ENCODE measurements around the gene SUSD3. TPM values are rescaled to one million over a fixed set of nuclear protein-coding genes. Genes with fewer than 3 reads are reported as not detected.

Gene SUSD3
- total RNA-seq, 2 experiments from 2014 or later: 33.9 to 35.6 TPM

DNA sequence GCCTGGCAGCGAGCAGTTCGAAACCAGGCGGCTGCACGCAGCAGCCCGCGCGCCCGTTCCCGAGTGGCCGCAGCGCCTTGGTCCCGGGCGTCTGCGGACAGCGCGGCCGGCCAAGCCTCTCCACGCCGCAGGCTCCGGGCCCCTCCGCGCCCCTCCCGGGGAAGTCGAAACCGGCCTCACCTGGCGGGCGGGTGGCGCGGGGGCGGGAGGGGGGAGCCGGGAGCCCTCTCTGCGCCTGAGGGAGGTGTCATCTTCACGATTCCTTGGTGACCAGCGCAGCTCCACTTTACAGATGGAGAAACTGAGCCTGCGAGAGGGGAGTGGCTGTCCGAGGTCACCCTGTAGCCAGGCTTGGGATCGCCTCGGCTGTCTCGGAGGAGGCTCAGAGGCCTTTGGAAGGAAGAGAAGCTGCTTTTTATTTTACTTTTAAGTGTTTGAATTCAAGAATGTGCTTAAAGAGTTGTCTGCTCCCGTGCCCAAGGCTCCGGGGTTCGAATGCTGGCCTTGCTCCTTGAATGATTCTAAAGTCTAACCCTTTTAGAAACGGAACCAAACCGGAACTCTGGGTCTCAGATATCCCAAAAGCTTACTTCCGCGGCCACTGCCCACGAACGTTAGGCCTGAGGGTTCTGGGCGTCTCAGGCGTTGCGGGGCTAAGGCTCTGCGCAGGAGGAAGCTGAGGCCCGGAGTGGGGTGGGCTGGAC lies 662 bp downstream of the SUSD3 start:
- Histone ChIP-seq H3K4me3 (ENCODE audit: low read length) (peak overlapping the region; percentile 91), H3K4me1 (ENCODE audit: insufficient read depth, low read length) (peaks cover 76% of the 10 kb centered on the region), H3K36me3 (ENCODE audit: insufficient read depth, low read length) (peaks cover 17% of the 10 kb centered on the region), H3K27me3 (ENCODE audit: control insufficient read depth in 1 of 2, insufficient read depth in 2 of 2, low read length in 2 of 2) (no peaks in the 10 kb centered on the region), H3K9me3 (ENCODE audit: control insufficient read depth in 1 of 2, insufficient read depth in 1 of 2, low read length in 2 of 2) (peaks cover 0 to 3% of the 10 kb centered on the region in 2 experiments), H3K27ac (ENCODE audit: low read depth in 1 of 2, low read length in 2 of 2) (peak overlapping the region; percentile 83 to 90)
- ATAC-seq (ENCODE audit: poor library complexity) (peak; percentile 18), DNase-seq (peak in 6 of 14 experiments; percentile 26 to 58 (median 50))
- peaks cover 36% of the 10 kb centered on the region for H3K36me3 Mint-ChIP-seq (ENCODE audit: low read depth)
- TF ChIP-seq CTCF (IDR thresholded peaks at IDR 0.05): no peak
- intact Hi-C loops (cut with DNase I, micrococcal nuclease): loop anchor here in 1 of 2 experiments (2.0 kb wide), 1 partner anchor 18 kb away; no protein-coding TSS in a partner anchor
- no peaks in the 10 kb centered on the region for H3K27me3 Mint-ChIP-seq
- peak overlapping the region; percentile 96 for H3K4me3 Mint-ChIP-seq
- peak overlapping the region; percentile 100 for H3K27ac Mint-ChIP-seq
- H3K9me3 Mint-ChIP-seq: no peaks in the 10 kb centered on the region
- CTCF ChIA-PET: interaction anchor here (0.6 to 1.3 kb wide), 4 partner anchors 28 to 398 kb away, joined by 3 to 5 read pairs (median 3); no protein-coding TSS in a partner anchor
- POLR2A ChIA-PET: interaction anchor here (0.7 to 4.5 kb wide), 21 partner anchors 9 to 171 kb away, joined by 3 to 55 read pairs (median 7); partner anchors contain the start of genes CARD19 and NINJ1
- peaks cover 80% of the 10 kb centered on the region for H3K4me1 Mint-ChIP-seq (ENCODE audit: low read depth)

DNA sequence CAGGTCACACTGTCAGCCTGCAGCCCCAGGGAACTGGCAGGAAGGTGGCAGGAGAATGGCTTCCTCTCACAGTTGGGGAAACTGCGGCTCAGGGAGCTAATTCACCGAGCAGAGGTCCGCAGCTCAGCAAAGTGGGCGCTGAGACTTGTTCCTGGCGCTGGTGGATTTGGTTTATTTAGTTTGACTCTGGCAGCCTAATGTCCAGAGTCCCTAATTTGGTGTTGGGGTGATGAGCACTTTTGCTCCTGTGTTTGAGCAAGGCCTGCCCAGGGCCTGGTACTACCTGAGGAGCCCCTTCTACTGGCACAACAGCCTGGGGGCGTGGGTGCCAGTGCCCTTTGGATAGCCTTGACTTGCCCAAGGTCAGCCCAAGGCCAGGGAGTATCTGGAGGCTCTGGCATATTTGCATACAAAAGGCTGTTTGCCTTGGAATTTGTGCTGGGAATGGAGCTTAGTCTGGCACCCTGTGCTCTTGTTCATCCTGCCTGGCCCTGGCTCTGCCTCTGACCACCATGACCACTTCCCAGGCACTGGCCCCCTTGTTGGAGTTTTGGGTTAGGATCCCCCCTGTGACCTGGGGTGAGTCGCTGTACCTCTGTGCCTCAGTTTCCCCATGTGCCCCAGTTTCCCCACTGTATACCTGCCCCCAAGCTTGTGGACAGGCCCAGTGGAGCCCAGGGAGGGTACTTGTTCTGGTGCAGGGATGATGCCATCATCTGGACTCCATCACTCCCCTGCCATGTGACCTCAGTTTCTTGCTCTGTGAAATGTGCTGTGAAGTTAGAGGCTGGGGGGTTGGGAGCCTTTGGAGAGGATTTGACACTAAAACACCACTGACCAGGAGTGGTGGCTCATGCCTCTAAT lies 1.4 kb downstream of the SUSD3 start:
- Mint-ChIP-seq H3K9me3 (no peaks in the 10 kb centered on the region), H3K27me3 (no peaks in the 10 kb centered on the region), H3K4me1 (ENCODE audit: low read depth) (peaks cover 87% of the 10 kb centered on the region), H3K27ac (peak overlapping the region; percentile 100), H3K36me3 (ENCODE audit: low read depth) (peaks cover 44% of the 10 kb centered on the region), H3K4me3 (peak overlapping the region; percentile 96)
- intact Hi-C loops (cut with DNase I, micrococcal nuclease): loop anchor here (1.0 to 5.0 kb wide), 3 partner anchors 19 to 93 kb away; no protein-coding TSS in a partner anchor
- Histone ChIP-seq H3K36me3 (ENCODE audit: insufficient read depth, low read length) (peaks cover 20% of the 10 kb centered on the region), H3K27ac (ENCODE audit: low read depth in 1 of 2, low read length in 2 of 2) (peak overlapping the region; percentile 83 to 90), H3K4me3 (ENCODE audit: low read length) (peak overlapping the region; percentile 91), H3K4me1 (ENCODE audit: insufficient read depth, low read length) (peaks cover 80% of the 10 kb centered on the region), H3K9me3 (ENCODE audit: control insufficient read depth in 1 of 2, insufficient read depth in 1 of 2, low read length in 2 of 2) (peaks cover 0 to 3% of the 10 kb centered on the region in 2 experiments), H3K27me3 (ENCODE audit: control insufficient read depth in 1 of 2, insufficient read depth in 2 of 2, low read length in 2 of 2) (no peaks in the 10 kb centered on the region)
- POLR2A ChIA-PET: interaction anchor here (0.6 to 4.5 kb wide), 26 partner anchors 10 to 172 kb away, joined by 3 to 55 read pairs (median 6); partner anchors contain the start of genes CARD19 and NINJ1
- TF ChIP-seq CTCF (IDR thresholded peaks at IDR 0.05): no peak
- DNase-seq: peak in 2 of 14 experiments; percentile 21 to 25
- CTCF ChIA-PET: interaction anchor here (0.9 to 1.3 kb wide), 3 partner anchors 27 to 56 kb away, joined by 3 to 5 read pairs (median 3); no protein-coding TSS in a partner anchor
- no peak for ATAC-seq (ENCODE audit: poor library complexity)

DNA sequence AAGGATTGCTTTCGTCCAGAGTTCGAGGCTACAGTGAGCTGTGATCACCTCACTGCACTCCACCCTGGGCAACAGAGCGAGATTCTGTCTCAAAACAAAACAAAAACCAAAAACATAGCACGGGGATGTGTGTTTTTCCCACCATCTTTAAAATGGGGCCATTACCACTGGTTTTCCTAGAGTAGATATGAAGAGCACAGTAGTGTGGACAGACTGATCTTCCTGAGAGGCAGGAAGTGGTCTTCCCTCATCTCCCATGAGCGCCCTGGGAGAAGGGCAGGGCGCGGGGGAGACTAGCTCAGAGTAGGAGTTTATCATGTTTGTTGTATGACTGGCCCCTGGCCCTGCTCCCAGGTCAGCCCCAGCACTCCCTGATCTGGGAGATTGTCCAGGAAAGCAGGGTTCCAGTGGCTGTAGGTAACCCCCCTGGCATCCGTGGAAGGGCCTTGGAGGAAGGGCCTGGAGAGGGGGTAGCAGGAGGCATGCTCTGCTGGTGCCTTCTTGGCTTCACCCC lies 2.3 kb downstream of the SUSD3 start:
- Histone ChIP-seq H3K4me1 (ENCODE audit: insufficient read depth, low read length) (peaks cover 80% of the 10 kb centered on the region), H3K27ac (ENCODE audit: low read depth in 1 of 2, low read length in 2 of 2) (peak overlapping the region; percentile 83 to 90), H3K4me3 (ENCODE audit: low read length) (peak overlapping the region; percentile 91), H3K36me3 (ENCODE audit: insufficient read depth, low read length) (peaks cover 29% of the 10 kb centered on the region), H3K27me3 (ENCODE audit: control insufficient read depth in 1 of 2, insufficient read depth in 2 of 2, low read length in 2 of 2) (no peaks in the 10 kb centered on the region), H3K9me3 (ENCODE audit: control insufficient read depth in 1 of 2, insufficient read depth in 1 of 2, low read length in 2 of 2) (peaks cover 0 to 3% of the 10 kb centered on the region in 2 experiments)
- Mint-ChIP-seq H3K4me1 (ENCODE audit: low read depth) (peaks cover 89% of the 10 kb centered on the region), H3K27me3 (no peaks in the 10 kb centered on the region), H3K4me3 (peak overlapping the region; percentile 96), H3K27ac (peak overlapping the region; percentile 100), H3K36me3 (ENCODE audit: low read depth) (peaks cover 53% of the 10 kb centered on the region), H3K9me3 (no peaks in the 10 kb centered on the region)
- ATAC-seq (ENCODE audit: poor library complexity) (no peak), DNase-seq (peak in 4 of 14 experiments; percentile 12 to 50 (median 44))
- no peak for TF ChIP-seq CTCF (IDR thresholded peaks at IDR 0.05)
- POLR2A ChIA-PET: interaction anchor here (0.8 to 4.5 kb wide), 15 partner anchors 10 to 107 kb away, joined by 3 to 55 read pairs (median 7); partner anchors contain the start of genes CARD19 and NINJ1
- CTCF ChIA-PET: interaction anchor here (1.2 to 1.6 kb wide), 2 partner anchors 35 to 40 kb away, joined by 3 to 5 read pairs; no protein-coding TSS in a partner anchor
- intact Hi-C loops (cut with DNase I, micrococcal nuclease): loop anchor here (1.0 to 5.0 kb wide), 2 partner anchors 33 to 94 kb away; no protein-coding TSS in a partner anchor

All from CD4-positive, alpha-beta T cell (primary cell).